ENCODE data around the gene TRIM69. TPM values are rescaled to one million over a fixed set of nuclear protein-coding genes. Genes with fewer than 3 reads are reported as not detected.
"Not testable (repeated sequence)": the region's sequence is repeated elsewhere in the genome, so short reads cannot be mapped to it uniquely, and the experiment has no call there.

TRIM69 gene
- 10 to 100 TPM; 19.7 to 27.8 (median 25.1) TPM for polyA plus RNA-seq (ENCODE audit: insufficient read length in 4 of 4)

GRCh38 chr15:44736181-44736765 lies at the start of gene TRIM69:
TSS of gene TRIM69 (plus strand) at chr15:44736528. CDS start at chr15:44736705, 177 bp downstream.
- no peak for DNase-seq (ENCODE audit: low read depth in 4 of 4, low spot score in 2 of 4)

GRCh38 chr15:44689318-44689717 lies 47.0 kb upstream of the TRIM69 start:
- not testable (repeated sequence) for DNase-seq (ENCODE audit: low read depth in 4 of 4, low spot score in 2 of 4)

- DNase-seq (ENCODE audit: low read depth in 4 of 4, low spot score in 2 of 4): not testable (repeated sequence)
Observed at GRCh38 chr15:44690245-44690644, 46.1 kb upstream of the TRIM69 start.

GRCh38 chr15:44692659-44693058 lies 43.7 kb upstream of the TRIM69 start:
- no peak for DNase-seq (ENCODE audit: low read depth in 4 of 4, low spot score in 2 of 4)

GRCh38 chr15:44694416-44694815 lies 41.9 kb upstream of the TRIM69 start:
- DNase-seq (ENCODE audit: low read depth in 4 of 4, low spot score in 2 of 4): no peak

GRCh38 chr15:44695294-44695693 lies 41.0 kb upstream of the TRIM69 start:
- no peak for DNase-seq (ENCODE audit: low read depth in 4 of 4, low spot score in 2 of 4)

- no peak for DNase-seq (ENCODE audit: low read depth in 4 of 4, low spot score in 2 of 4)
Observed at GRCh38 chr15:44697014-44697413, 39.3 kb upstream of the TRIM69 start.

- no peak for DNase-seq (ENCODE audit: low read depth in 4 of 4, low spot score in 2 of 4)
Observed at GRCh38 chr15:44698641-44699040, 37.7 kb upstream of the TRIM69 start.

GRCh38 chr15:44700676-44701075 lies 35.7 kb upstream of the TRIM69 start:
- DNase-seq (ENCODE audit: low read depth in 4 of 4, low spot score in 2 of 4): not testable (repeated sequence)

- DNase-seq (ENCODE audit: low read depth in 4 of 4, low spot score in 2 of 4): no peak
Observed at GRCh38 chr15:44705986-44706385, 30.3 kb upstream of the TRIM69 start.

- no peak for DNase-seq (ENCODE audit: low read depth in 4 of 4, low spot score in 2 of 4)
Observed at GRCh38 chr15:44706401-44706800, 29.9 kb upstream of the TRIM69 start.

- no peak for DNase-seq (ENCODE audit: low read depth in 4 of 4, low spot score in 2 of 4)
Observed at GRCh38 chr15:44706946-44707636, 29.2 kb upstream of the TRIM69 start.

- DNase-seq (ENCODE audit: low read depth in 4 of 4, low spot score in 2 of 4): peak in 1 of 4 donors; percentile 39
Observed at GRCh38 chr15:44710236-44711095, 25.9 kb upstream of the TRIM69 start.

- DNase-seq (ENCODE audit: low read depth in 4 of 4, low spot score in 2 of 4): peak; percentile 90 to 97 (median 95)
Observed at GRCh38 chr15:44711096-44711742, 25.1 kb upstream of the TRIM69 start, which contains the start of the genes B2M and PATL2. TSS of gene B2M (plus strand) at chr15:44711517. CDS start at chr15:44711547, 30 bp downstream. TSS of gene PATL2 (minus strand) at chr15:44711323. CDS start at chr15:44676490, 34,833 bp downstream.

- DNase-seq (ENCODE audit: low read depth in 4 of 4, low spot score in 2 of 4): peak in 1 of 4 donors; percentile 29
Observed at GRCh38 chr15:44711743-44712345, 24.5 kb upstream of the TRIM69 start.

GRCh38 chr15:44712346-44713005 lies 23.9 kb upstream of the TRIM69 start:
- DNase-seq (ENCODE audit: low read depth in 4 of 4, low spot score in 2 of 4): peak in 1 of 4 donors; percentile 63

- no peak for DNase-seq (ENCODE audit: low read depth in 4 of 4, low spot score in 2 of 4)
Observed at GRCh38 chr15:44713006-44713966, 23.0 kb upstream of the TRIM69 start.

GRCh38 chr15:44715142-44715796 lies 21.1 kb upstream of the TRIM69 start:
- no peak for DNase-seq (ENCODE audit: low read depth in 4 of 4, low spot score in 2 of 4)
